Neural progenitor cell (in vitro differentiated cells): ENCODE data around the gene CCT5. TPM values are rescaled to one million over a fixed set of nuclear protein-coding genes. Genes with fewer than 3 reads are reported as not detected.
A peak's percentile ranks its signal among the peaks of the same experiment; 100 is the strongest.

Experiments used
- DNase-seq: peaks from one replicate; pipeline ENCODE4 v3.0.0-alpha.2; 2016; ENCODE audit warnings: low spot score
- H2AFZ ChIP-seq: fragments of 200-600 bp; sonication (generic); replicated peaks from 2 replicates; pipeline ENCODE4 v1.6.1; 2016; ENCODE audit warnings: antibody characterized with exemption
- H3F3A ChIP-seq: fragments of 200-600 bp; sonication (generic); 2 replicates; pipeline ENCODE4 v1.6.1; 2016; ENCODE audit warnings: antibody characterized with exemption, low read depth
- H3K27ac ChIP-seq: fragments of 200-600 bp; sonication (generic); 2 replicates; pipeline ENCODE4 v1.5.1; 2016; ENCODE audit warnings: mild to moderate bottlenecking
- H3K27me3 ChIP-seq: fragments of 200-600 bp; sonication (generic); 2 replicates; pipeline ENCODE4 v1.6.1; 2016; ENCODE audit warnings: mild to moderate bottlenecking, moderate library complexity
- H3K36me3 ChIP-seq: fragments of 200-600 bp; sonication (generic); 2 replicates; pipeline ENCODE4 v1.5.1; 2016
- H3K4me1 ChIP-seq: fragments of 200-600 bp; sonication (generic); 2 replicates; pipeline ENCODE4 v1.6.1; 2016; ENCODE audit warnings: mixed run types
- H3K4me2 ChIP-seq: fragments of 200-600 bp; sonication (generic); 2 replicates; pipeline ENCODE4 v1.6.1; 2016
- H3K4me3 ChIP-seq: fragments of 200-600 bp; sonication (generic); 2 replicates; pipeline ENCODE4 v1.5.1; 2016
- H3K79me2 ChIP-seq: fragments of 200-600 bp; sonication (generic); 2 replicates; pipeline ENCODE4 v1.6.1; 2016; ENCODE audit warnings: low read depth
- H3K9ac ChIP-seq: fragments of 200-600 bp; sonication (generic); 2 replicates; pipeline ENCODE4 v1.6.1; 2016
- H3K9me3 ChIP-seq: fragments of 200-600 bp; sonication (generic); 2 replicates; pipeline ENCODE4 v1.5.1; 2016; ENCODE audit warnings: low read depth
- H4K20me1 ChIP-seq: fragments of 200-600 bp; sonication (generic); 2 replicates; pipeline ENCODE4 v1.6.1; 2016; ENCODE audit warnings: low read depth
- H3K27ac Mint-ChIP-seq: 3 replicates; pipeline ENCODE4 v1.8.0; 2021; ENCODE audit warnings: mixed read lengths
- H3K27me3 Mint-ChIP-seq: 2 replicates; pipeline ENCODE4 v1.8.0; 2022; ENCODE audit warnings: low read depth, mild to moderate bottlenecking, inconsistent platforms, moderate library complexity, mixed read lengths; ENCODE audit not compliant: insufficient read depth
- H3K36me3 Mint-ChIP-seq: 3 replicates; pipeline ENCODE4 v1.8.0; 2021; ENCODE audit warnings: mixed read lengths
- H3K4me1 Mint-ChIP-seq: 3 replicates; pipeline ENCODE4 v1.8.0; 2021; ENCODE audit warnings: mixed read lengths
- H3K4me3 Mint-ChIP-seq: 3 replicates; pipeline ENCODE4 v1.8.0; 2021; ENCODE audit warnings: mild to moderate bottlenecking, moderate library complexity, mixed read lengths
- H3K9me3 Mint-ChIP-seq: 3 replicates; pipeline ENCODE4 v1.8.0; 2020; ENCODE audit warnings: mixed read lengths
- CTCF ChIP-seq: fragments of 200-600 bp; sonication (generic); IDR thresholded peaks from 2 replicates; pipeline ENCODE4 v1.5.1; 2017; ENCODE audit warnings: antibody characterized with exemption, mild to moderate bottlenecking
- EZH2 ChIP-seq: fragments of 200-600 bp; sonication (generic); IDR thresholded peaks from 2 replicates; pipeline ENCODE4 v1.6.1; 2017; ENCODE audit warnings: antibody characterized with exemption, mild to moderate bottlenecking, moderate library complexity
- EZH2phosphoT487 ChIP-seq: fragments of 200-600 bp; sonication (generic); IDR thresholded peaks from 2 replicates; pipeline ENCODE4 v1.6.1; 2017; ENCODE audit warnings: antibody characterized with exemption
- total RNA-seq: library from RNA; depleted of rRNA; stranded (reverse); fragments of >200 nt; gene quantifications from 2 replicates; pipeline ENCODE4 v1.2.3, GENCODE V29; 2015; ENCODE audit warnings: low replicate concordance

CCT5 gene
- total RNA-seq, 1 donor from 2014 or later, result 532 TPM

GRCh38 chr5:10291692-10292339 lies 41.7 kb downstream of the CCT5 start:
- Mint-ChIP-seq H3K27me3 (no peaks in the 10 kb centered on the region), H3K4me3 (no peak overlapping the region), H3K36me3 (peaks cover 14% of the 10 kb centered on the region), H3K9me3 (peaks cover 3% of the 10 kb centered on the region), H3K27ac (no peak overlapping the region), H3K4me1 (no peaks in the 10 kb centered on the region)
- Histone ChIP-seq H3K4me2 (no peak overlapping the region), H3K9me3 (no peaks in the 10 kb centered on the region), H3K9ac (no peak overlapping the region), H3K36me3 (no peaks in the 10 kb centered on the region), H3K4me3 (no peak overlapping the region), H2AFZ (no peak overlapping the region), H3K27me3 (no peaks in the 10 kb centered on the region), H3F3A (no peaks in the 10 kb centered on the region), H3K79me2 (no peaks in the 10 kb centered on the region), H3K27ac (no peak overlapping the region), H4K20me1 (no peaks in the 10 kb centered on the region), H3K4me1 (no peaks in the 10 kb centered on the region)
- DNase-seq, result no peak
- no peak for TF ChIP-seq CTCF
- TF ChIP-seq EZH2, result no peak
- no peak for TF ChIP-seq EZH2phosphoT487

- H3K4me3 ChIP-seq, result no peak overlapping the region
- no peak overlapping the region for H3K4me3 Mint-ChIP-seq
- H3F3A ChIP-seq, result no peaks in the 10 kb centered on the region
- H3K27ac ChIP-seq, result no peak overlapping the region
- H2AFZ ChIP-seq, result no peak overlapping the region
- no peaks in the 10 kb centered on the region for H3K79me2 ChIP-seq
- H3K27ac Mint-ChIP-seq, result no peak overlapping the region
- H3K27me3 ChIP-seq, result no peaks in the 10 kb centered on the region
- no peak for DNase-seq
- no peaks in the 10 kb centered on the region for H4K20me1 ChIP-seq
- H3K27me3 Mint-ChIP-seq, result no peaks in the 10 kb centered on the region
- peaks cover 6% of the 10 kb centered on the region for H3K4me1 ChIP-seq
- H3K9me3 Mint-ChIP-seq, result peaks cover 3% of the 10 kb centered on the region
- H3K36me3 Mint-ChIP-seq, result peaks cover 9% of the 10 kb centered on the region
- no peak overlapping the region for H3K9ac ChIP-seq
- no peaks in the 10 kb centered on the region for H3K36me3 ChIP-seq
- no peaks in the 10 kb centered on the region for H3K4me1 Mint-ChIP-seq
- TF ChIP-seq EZH2 (no peak), EZH2phosphoT487 (no peak), CTCF (no peak)
- no peak overlapping the region for H3K4me2 ChIP-seq
- no peaks in the 10 kb centered on the region for H3K9me3 ChIP-seq
These were observed 44.0 kb downstream of the CCT5 start for GRCh38 chr5:10293907-10294662.

GRCh38 chr5:10295619-10296326 lies 45.7 kb downstream of the CCT5 start:
- H3K9me3 ChIP-seq, result no peaks in the 10 kb centered on the region
- H3F3A ChIP-seq, result no peaks in the 10 kb centered on the region
- H4K20me1 ChIP-seq, result no peaks in the 10 kb centered on the region
- H3K4me2 ChIP-seq, result no peak overlapping the region
- no peak overlapping the region for H3K4me3 ChIP-seq
- no peaks in the 10 kb centered on the region for H3K4me1 Mint-ChIP-seq
- H3K27me3 Mint-ChIP-seq, result no peaks in the 10 kb centered on the region
- no peak overlapping the region for H3K4me3 Mint-ChIP-seq
- no peak overlapping the region for H3K27ac ChIP-seq
- no peaks in the 10 kb centered on the region for H3K36me3 ChIP-seq
- peaks cover 10% of the 10 kb centered on the region for H3K36me3 Mint-ChIP-seq
- H3K4me1 ChIP-seq, result peaks cover 6% of the 10 kb centered on the region
- H3K9me3 Mint-ChIP-seq, result peaks cover 3% of the 10 kb centered on the region
- no peak overlapping the region for H2AFZ ChIP-seq
- no peaks in the 10 kb centered on the region for H3K27me3 ChIP-seq
- no peaks in the 10 kb centered on the region for H3K79me2 ChIP-seq
- TF ChIP-seq CTCF, result no peak
- TF ChIP-seq EZH2, result no peak
- TF ChIP-seq EZH2phosphoT487, result no peak
- peak overlapping the region; percentile 18 for H3K27ac Mint-ChIP-seq
- no peak overlapping the region for H3K9ac ChIP-seq
- no peak for DNase-seq
